Progenitor cell of endocrine pancreas (in vitro differentiated cells): ENCODE measurements around the gene HECW1. TPM values are rescaled to one million over a fixed set of nuclear protein-coding genes. Genes with fewer than 3 reads are reported as not detected.
"Not testable (repeated sequence)": the region's sequence is repeated elsewhere in the genome, so short reads cannot be mapped to it uniquely, and the experiment has no call there.

ENCODE experiments used
- DNase-seq: peaks from one replicate; pipeline ENCODE4 v3.0.0; 2021; ENCODE audit warnings: low spot score; ENCODE audit not compliant: unreplicated experiment
- H3K27ac Mint-ChIP-seq: 2 replicates; pipeline ENCODE4 v1.8.0; 2021; ENCODE audit warnings: mild to moderate bottlenecking, moderate library complexity, mixed read lengths
- H3K27me3 Mint-ChIP-seq: 2 replicates; pipeline ENCODE4 v1.8.0; 2021; ENCODE audit warnings: mixed read lengths
- H3K36me3 Mint-ChIP-seq: 2 replicates; pipeline ENCODE4 v1.8.0; 2022; ENCODE audit warnings: mixed read lengths; ENCODE audit not compliant: insufficient read depth
- H3K4me1 Mint-ChIP-seq: 2 replicates; pipeline ENCODE4 v1.8.0; 2021; ENCODE audit warnings: low read depth, mixed read lengths
- H3K4me3 Mint-ChIP-seq: 2 replicates; pipeline ENCODE4 v1.8.0; 2021; ENCODE audit warnings: low read depth, mild to moderate bottlenecking, moderate library complexity, mixed read lengths
- H3K9me3 Mint-ChIP-seq: 2 replicates; pipeline ENCODE4 v1.8.0; 2021; ENCODE audit warnings: low read depth, mixed read lengths
- long read RNA-seq: library from polyadenylated mRNA; unstranded; transcript quantifications from one replicate; pipeline ENCODE4 v2.0.0, GENCODE V29; 2020
- total RNA-seq: library from RNA; stranded (reverse); gene quantifications from 2 replicates; pipeline ENCODE4 v1.2.1, GENCODE V29; 2021
- TF ChIP-seq, protein P1 (sequence below): fragments of 200-600 bp; sonication (generic); IDR thresholded peaks from one replicate; pipeline ENCODE4 v1.5.0; 2021; ENCODE audit warnings: antibody characterized with exemption, mild to moderate bottlenecking; ENCODE audit not compliant: unreplicated experiment

The HECW1 gene
- total RNA-seq, result 0.09 and 0.50 TPM in 2 replicates
- long read RNA-seq, result 0 reads

DNA sequence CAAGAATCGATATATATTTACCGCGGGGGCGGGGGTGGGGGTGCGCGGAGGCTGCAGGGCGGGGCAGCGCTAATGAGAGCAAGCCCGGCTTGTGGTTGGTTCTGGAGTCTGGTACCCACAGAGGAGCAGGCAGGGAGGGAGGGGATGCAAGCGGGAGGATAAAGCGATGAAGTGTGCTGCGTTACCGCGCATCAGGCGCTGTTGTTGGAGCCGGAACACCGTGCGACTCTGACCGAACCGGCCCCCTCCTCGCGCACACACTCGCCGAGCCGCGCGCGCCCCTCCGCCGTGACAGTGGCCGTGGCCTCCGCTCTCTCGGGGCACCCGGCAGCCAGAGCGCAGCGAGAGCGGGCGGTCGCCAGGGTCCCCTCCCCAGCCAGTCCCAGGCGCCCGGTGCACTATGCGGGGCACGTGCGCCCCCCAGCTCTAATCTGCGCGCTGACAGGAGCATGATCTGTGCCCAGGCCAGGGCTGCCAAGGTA is at the start of gene HECW1:
HECW1 (plus strand) TSS at position 189 of the 482 bp plus-strand sequence. CDS start 131,259 bp downstream, outside the sequence.
- H3K27ac Mint-ChIP-seq, result peak within 1 kb of the TSS; percentile 31
- peaks cover 5% of the 10 kb centered on the region for H3K4me1 Mint-ChIP-seq
- H3K9me3 Mint-ChIP-seq, result no peaks in the 10 kb centered on the region
- H3K27me3 Mint-ChIP-seq, result peaks cover 73% of the 10 kb centered on the region
- no peaks in the 10 kb centered on the region for H3K36me3 Mint-ChIP-seq
- no peak for DNase-seq
- TF ChIP-seq, protein P1, sequence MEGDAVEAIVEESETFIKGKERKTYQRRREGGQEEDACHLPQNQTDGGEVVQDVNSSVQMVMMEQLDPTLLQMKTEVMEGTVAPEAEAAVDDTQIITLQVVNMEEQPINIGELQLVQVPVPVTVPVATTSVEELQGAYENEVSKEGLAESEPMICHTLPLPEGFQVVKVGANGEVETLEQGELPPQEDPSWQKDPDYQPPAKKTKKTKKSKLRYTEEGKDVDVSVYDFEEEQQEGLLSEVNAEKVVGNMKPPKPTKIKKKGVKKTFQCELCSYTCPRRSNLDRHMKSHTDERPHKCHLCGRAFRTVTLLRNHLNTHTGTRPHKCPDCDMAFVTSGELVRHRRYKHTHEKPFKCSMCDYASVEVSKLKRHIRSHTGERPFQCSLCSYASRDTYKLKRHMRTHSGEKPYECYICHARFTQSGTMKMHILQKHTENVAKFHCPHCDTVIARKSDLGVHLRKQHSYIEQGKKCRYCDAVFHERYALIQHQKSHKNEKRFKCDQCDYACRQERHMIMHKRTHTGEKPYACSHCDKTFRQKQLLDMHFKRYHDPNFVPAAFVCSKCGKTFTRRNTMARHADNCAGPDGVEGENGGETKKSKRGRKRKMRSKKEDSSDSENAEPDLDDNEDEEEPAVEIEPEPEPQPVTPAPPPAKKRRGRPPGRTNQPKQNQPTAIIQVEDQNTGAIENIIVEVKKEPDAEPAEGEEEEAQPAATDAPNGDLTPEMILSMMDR, result no peak
- peak within 1 kb of the TSS; percentile 62 for H3K4me3 Mint-ChIP-seq

DNA sequence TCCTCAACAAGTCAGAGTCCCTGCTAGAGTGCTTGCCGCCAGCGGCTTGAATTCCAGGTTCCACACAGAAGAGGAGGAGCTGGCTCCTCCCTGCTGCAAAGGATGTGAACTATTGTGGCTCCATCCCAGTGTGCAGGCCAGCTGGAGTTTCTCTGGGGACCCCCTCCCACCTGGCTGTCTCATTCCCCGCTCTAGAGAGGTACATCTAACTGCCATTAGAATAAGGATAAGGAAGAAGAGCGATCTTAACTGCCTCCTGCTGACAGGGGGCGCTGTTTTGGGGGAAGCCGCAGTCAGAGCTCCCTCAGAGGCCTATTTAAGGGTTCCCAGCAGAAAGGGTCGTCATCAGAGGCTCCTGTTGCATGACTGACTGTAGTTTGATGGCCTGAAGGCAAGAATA is 40.8 kb upstream of the HECW1 start:
- no peaks in the 10 kb centered on the region for H3K9me3 Mint-ChIP-seq
- peak overlapping the region; percentile 86 for H3K27ac Mint-ChIP-seq
- TF ChIP-seq, protein P1, result peak; percentile 58
- no peak for DNase-seq
- H3K27me3 Mint-ChIP-seq, result no peaks in the 10 kb centered on the region
- H3K4me3 Mint-ChIP-seq, result no peak overlapping the region
- no peaks in the 10 kb centered on the region for H3K36me3 Mint-ChIP-seq
- H3K4me1 Mint-ChIP-seq, result peaks cover 6% of the 10 kb centered on the region

DNA sequence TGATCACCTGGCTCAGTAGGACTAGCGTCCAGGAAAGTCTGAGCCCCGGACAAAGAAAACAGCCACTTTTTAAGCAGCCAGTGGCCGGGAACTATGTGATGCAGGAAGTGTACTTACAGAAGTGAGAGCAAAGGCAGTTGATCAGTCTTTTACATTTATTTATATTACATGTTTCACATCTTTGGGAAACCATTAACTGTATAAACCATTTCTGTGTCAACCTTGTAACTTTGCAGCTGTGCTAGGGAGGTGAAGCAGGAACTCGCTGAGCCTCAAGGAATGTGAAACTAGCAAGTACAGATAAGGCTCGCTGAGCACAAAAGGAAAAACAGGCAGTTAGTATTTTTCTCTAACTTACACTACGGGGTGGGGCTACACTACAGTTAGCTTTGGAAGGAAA is 39.9 kb upstream of the HECW1 start:
- Mint-ChIP-seq H3K27me3 (no peaks in the 10 kb centered on the region), H3K36me3 (no peaks in the 10 kb centered on the region), H3K9me3 (no peaks in the 10 kb centered on the region), H3K27ac (peak overlapping the region; percentile 59), H3K4me3 (no peak overlapping the region), H3K4me1 (peaks cover 6% of the 10 kb centered on the region)
- no peak for DNase-seq
- TF ChIP-seq, protein P1, result no peak

DNA sequence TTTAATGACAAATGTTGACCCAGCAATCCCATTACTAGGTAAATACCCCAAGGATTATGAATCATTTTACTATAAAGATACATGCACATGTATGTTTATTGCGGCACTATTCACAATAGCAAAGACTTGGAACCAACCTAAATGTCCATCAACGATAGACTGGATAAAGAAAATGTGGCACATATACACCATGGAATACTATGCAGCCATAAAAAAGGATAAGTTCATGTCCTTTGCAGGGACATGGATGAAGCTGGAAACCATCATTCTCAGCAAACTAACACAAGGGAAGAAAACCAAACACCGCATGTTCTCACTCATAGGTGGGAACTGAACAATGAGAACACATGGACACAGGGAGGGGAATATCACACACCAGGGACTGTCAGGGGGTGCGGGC is 38.6 kb upstream of the HECW1 start:
- not testable (repeated sequence) for H3K27me3 Mint-ChIP-seq, H3K27ac Mint-ChIP-seq, H3K4me1 Mint-ChIP-seq, H3K36me3 Mint-ChIP-seq, H3K4me3 Mint-ChIP-seq, DNase-seq, H3K9me3 Mint-ChIP-seq

DNA sequence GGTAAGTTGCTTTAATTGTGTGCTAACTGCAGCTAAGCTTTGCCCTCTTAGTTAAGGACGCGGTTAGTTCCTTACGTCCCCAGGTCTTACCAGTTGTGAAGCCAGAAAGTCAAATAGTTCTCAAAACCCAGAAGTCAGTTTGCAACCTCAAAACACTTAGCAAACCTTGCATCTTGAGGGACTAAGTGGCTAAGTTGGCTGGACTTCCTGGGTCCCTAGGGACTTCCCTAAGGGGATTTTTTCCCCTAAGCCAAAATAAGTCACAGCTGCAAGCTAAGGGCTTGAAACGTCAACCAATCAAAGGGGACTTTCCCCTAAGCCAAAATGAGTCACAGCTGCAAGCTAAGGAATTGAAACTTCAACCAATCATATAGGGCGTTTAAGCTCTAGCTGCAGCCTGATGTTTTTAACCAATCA is 36.2 kb upstream of the HECW1 start:
- Mint-ChIP-seq H3K36me3 (no peaks in the 10 kb centered on the region), H3K27me3 (no peaks in the 10 kb centered on the region), H3K27ac (no peak overlapping the region), H3K4me1 (peaks cover 6% of the 10 kb centered on the region), H3K9me3 (no peaks in the 10 kb centered on the region), H3K4me3 (no peak overlapping the region)
- TF ChIP-seq, protein P1, result no peak
- DNase-seq, result no peak

DNA sequence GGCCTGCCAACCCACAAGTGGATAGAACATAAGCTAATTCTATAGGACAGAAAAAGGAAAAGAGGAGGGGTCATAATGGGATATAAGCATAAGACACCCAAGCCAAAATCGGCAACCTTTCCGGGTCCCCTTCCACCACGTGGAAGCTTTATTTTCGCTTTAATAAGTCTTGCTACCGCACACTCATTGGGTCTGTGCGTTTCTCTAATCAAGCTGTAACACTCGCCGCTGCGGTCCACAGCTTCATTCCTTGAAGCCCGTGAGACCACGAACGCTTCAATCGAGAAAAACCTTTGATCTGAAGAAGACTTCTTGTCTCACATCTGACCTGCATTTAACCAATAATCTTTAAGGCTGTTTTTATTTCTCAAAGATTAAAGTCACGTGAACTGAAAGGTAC is 35.8 kb upstream of the HECW1 start:
- TF ChIP-seq, protein P1, result no peak
- H3K27ac Mint-ChIP-seq, result no peak overlapping the region
- no peaks in the 10 kb centered on the region for H3K27me3 Mint-ChIP-seq
- no peak for DNase-seq
- H3K9me3 Mint-ChIP-seq, result no peaks in the 10 kb centered on the region
- no peak overlapping the region for H3K4me3 Mint-ChIP-seq
- H3K36me3 Mint-ChIP-seq, result no peaks in the 10 kb centered on the region
- H3K4me1 Mint-ChIP-seq, result peaks cover 6% of the 10 kb centered on the region
